Activated naive CD4-positive, alpha-beta T cell (primary cell): ENCODE data around the gene SRGAP1.
"Not testable (repeated sequence)": the region's sequence is repeated elsewhere in the genome, so short reads cannot be mapped to it uniquely, and the experiment has no call there.

Source experiments
- DNase-seq, 4 experiments: peaks; one replicate each; lab custom pipeline; 2025; lab: John Stamatoyannopoulos, UW

The SRGAP1 gene

GRCh38 chr12:64053117-64053516, 208.6 kb downstream of the SRGAP1 start:
- DNase-seq: no peak

GRCh38 chr12:64054079-64054520, 209.6 kb downstream of the SRGAP1 start:
- DNase-seq: no peak

GRCh38 chr12:64056741-64057140, 212.2 kb downstream of the SRGAP1 start:
- DNase-seq: no peak

GRCh38 chr12:64057706-64058105, 213.2 kb downstream of the SRGAP1 start:
- DNase-seq: no peak

- no peak for DNase-seq
Observed at GRCh38 chr12:64058541-64059265, 214.2 kb downstream of the SRGAP1 start.

GRCh38 chr12:64059685-64060084, 215.2 kb downstream of the SRGAP1 start:
- no peak for DNase-seq

- no peak for DNase-seq
Observed at GRCh38 chr12:64061868-64062375, 217.4 kb downstream of the SRGAP1 start.

- no peak for DNase-seq
Observed at GRCh38 chr12:64063121-64063520, 218.6 kb downstream of the SRGAP1 start.

- DNase-seq: no peak
Observed at GRCh38 chr12:64064240-64064639, 219.7 kb downstream of the SRGAP1 start.

- DNase-seq: no peak
Observed at GRCh38 chr12:64064706-64065105, 220.2 kb downstream of the SRGAP1 start.

GRCh38 chr12:64065881-64066451, 221.5 kb downstream of the SRGAP1 start:
- no peak for DNase-seq

- DNase-seq: no peak
Observed at GRCh38 chr12:64066776-64067175, 222.3 kb downstream of the SRGAP1 start.

GRCh38 chr12:64070454-64070853, 226.0 kb downstream of the SRGAP1 start:
- no peak for DNase-seq

GRCh38 chr12:64072916-64073575, 228.5 kb downstream of the SRGAP1 start:
- DNase-seq: no peak

- not testable (repeated sequence) for DNase-seq
Observed at GRCh38 chr12:64076565-64076964, 232.1 kb downstream of the SRGAP1 start.

- DNase-seq: no peak
Observed at GRCh38 chr12:64077922-64078321, 233.4 kb downstream of the SRGAP1 start.

GRCh38 chr12:64080319-64081007, 236.0 kb downstream of the SRGAP1 start:
- DNase-seq: no peak

GRCh38 chr12:64081008-64081404, 236.5 kb downstream of the SRGAP1 start:
- no peak for DNase-seq

- no peak for DNase-seq
Observed at GRCh38 chr12:64082116-64082515, 237.6 kb downstream of the SRGAP1 start.

GRCh38 chr12:64082866-64083268, 238.4 kb downstream of the SRGAP1 start:
- no peak for DNase-seq

- no peak for DNase-seq
Observed at GRCh38 chr12:64083285-64084210, 239.0 kb downstream of the SRGAP1 start.
